CD4-positive, alpha-beta T cell treated with Interleukin-17A for 1 hour (primary cell): ENCODE results near the gene NLGN1.

Source experiments
- DNase-seq: peaks from one replicate; pipeline ENCODE4 v3.0.0-alpha.2; 2020

The NLGN1 gene

GRCh38 chr3:174028673-174029072 lies 631.1 kb downstream of the NLGN1 start:
- DNase-seq, result no peak

GRCh38 chr3:174035328-174035886 lies 637.9 kb downstream of the NLGN1 start:
- DNase-seq, result no peak

GRCh38 chr3:174046311-174046710 lies 648.8 kb downstream of the NLGN1 start:
- no peak for DNase-seq

DNA sequence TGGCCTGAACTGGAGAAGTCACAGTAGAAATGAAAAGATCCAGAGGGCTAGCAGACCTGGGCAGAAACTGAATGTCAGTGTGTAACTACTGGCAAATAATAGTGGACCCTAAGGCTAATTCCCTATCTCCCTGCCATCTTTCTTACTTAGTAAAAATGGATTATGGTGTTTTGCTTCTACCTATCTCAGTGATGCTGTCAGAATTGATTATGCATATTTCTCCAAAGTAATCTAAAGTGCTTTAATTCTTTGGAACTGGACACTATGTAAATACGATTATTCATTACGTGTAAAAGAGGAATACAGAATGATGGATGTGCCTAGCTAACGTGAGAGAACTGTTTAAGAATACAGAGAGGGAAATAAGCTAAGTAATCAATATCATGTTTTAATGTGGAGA lies 651.9 kb downstream of the NLGN1 start:
- no peak for DNase-seq

GRCh38 chr3:174051191-174051590 lies 653.6 kb downstream of the NLGN1 start:
- DNase-seq, result no peak

DNA sequence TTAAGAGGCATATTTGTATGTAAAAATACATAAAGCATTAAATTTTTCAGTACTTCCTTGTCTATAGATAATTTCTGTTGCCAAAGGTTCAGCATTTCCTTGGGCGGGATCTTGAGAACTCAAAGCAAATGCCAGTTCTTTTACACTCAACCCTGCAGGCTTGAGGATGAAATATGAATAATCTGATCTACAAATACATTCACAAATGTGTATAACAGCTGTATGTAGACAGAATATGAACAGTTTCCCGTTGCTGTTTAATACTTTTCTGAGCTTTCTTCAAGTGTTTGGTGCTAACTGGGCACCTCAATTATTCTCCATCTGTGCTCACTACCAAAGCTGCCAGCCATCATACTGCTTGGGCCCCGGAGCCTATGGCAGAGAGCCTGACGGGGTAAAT lies 661.3 kb downstream of the NLGN1 start:
- DNase-seq, result no peak

DNA sequence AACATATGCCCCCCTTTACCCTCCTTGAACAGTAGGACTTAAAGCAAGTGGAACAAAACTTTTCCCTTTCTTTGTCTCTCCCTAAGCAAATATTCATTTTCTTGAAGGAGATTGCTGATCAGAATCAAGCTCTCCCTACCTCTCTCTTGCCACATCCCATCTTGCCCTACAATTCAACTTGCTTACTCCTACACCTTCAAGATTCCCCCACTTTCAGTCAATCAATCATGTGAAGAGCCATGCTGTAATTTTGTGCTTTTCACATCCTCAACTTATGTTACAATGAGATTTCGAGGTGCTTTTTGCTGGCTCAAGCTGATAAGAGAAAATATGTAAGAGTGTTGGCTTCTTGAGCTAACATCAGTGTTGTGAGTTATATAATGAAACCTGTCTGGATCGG lies 662.9 kb downstream of the NLGN1 start:
- no peak for DNase-seq

DNA sequence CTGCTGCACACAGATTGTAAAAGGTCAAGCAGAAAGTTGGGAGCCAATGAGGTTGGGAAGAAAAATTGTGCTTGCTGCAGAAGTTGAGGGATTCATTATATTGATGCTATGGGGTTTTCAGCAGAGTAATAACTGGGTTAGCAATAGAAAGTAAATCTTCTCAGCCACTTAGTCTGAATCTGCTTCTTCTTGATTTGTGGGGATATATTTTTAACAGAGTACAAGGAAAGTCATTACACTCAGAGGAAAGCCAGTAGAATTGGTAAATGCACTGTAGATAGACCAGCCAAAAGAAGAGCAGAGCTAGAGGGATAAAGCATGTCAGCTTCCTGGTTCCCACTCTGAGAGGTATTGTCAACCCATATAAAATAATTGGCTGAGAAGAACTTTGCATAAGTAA lies 663.6 kb downstream of the NLGN1 start:
- DNase-seq, result no peak

- no peak for DNase-seq
These were observed 664.2 kb downstream of the NLGN1 start for GRCh38 chr3:174061731-174062130.

DNA sequence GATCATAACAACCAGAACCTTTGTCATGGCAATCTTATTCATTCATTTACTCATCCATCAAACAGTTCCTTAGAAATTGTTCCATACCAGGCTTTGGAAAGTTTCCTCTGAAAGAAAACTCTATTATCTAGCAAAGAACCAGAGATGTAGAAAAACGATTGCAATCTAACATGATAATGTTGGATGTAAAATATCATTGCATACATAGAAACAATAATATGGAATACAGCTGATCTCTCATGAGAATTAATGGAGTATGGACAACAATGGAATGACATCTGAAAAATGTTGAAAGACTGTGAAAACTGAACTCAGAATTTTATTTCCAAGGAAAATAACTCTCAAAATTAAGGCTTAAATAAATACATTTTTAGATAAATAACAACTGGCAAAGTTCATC lies 665.4 kb downstream of the NLGN1 start:
- no peak for DNase-seq

DNA sequence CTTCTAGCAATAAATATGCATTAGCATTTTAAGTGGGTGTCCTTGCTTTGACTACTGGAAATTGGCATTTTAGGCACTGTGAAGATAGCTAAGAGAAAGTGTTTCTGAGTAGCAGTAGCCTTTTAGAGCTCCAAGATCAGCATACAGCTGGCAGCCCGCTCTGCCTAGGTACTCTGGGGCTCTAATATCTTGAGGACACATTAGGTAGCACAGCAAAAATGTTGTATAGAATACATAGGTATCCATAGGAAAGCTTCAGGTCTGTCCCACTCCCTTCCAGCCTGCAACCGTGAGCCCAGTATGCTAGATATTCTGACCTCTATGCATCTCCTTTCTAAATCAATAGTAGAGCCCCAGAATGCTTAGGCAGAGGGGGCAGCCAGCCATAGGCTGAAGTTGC lies 670.5 kb downstream of the NLGN1 start:
- DNase-seq, result no peak

- DNase-seq, result no peak
These were observed 675.1 kb downstream of the NLGN1 start for GRCh38 chr3:174072675-174073074.

GRCh38 chr3:174083706-174084105 lies 686.2 kb downstream of the NLGN1 start:
- DNase-seq, result no peak

- no peak for DNase-seq
These were observed 692.0 kb downstream of the NLGN1 start for GRCh38 chr3:174089592-174089991.

- no peak for DNase-seq
These were observed 697.1 kb downstream of the NLGN1 start for GRCh38 chr3:174094669-174095068.

GRCh38 chr3:174097686-174098085 lies 700.1 kb downstream of the NLGN1 start:
- no peak for DNase-seq

- DNase-seq, result no peak
These were observed 701.2 kb downstream of the NLGN1 start for GRCh38 chr3:174098746-174099145.

DNA sequence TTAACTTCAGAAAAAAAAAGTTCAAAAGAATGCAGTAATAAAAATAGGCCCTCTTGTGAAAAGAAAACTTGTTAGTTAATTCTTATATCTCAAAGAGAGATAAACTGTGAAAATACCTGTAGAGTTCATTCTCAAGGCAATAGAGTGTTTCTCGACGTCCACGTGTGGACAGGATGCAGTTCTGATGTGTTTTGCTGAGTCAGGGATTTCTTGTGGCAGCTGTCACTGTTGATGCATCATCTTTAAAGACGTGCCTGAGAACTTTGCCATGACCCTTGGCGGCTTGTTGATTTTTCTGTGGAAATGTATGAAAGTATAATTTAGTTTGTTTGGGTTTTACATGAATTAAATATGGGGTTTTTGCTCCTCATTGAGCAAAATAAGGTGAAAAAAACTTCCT lies 702.2 kb downstream of the NLGN1 start:
- no peak for DNase-seq

DNA sequence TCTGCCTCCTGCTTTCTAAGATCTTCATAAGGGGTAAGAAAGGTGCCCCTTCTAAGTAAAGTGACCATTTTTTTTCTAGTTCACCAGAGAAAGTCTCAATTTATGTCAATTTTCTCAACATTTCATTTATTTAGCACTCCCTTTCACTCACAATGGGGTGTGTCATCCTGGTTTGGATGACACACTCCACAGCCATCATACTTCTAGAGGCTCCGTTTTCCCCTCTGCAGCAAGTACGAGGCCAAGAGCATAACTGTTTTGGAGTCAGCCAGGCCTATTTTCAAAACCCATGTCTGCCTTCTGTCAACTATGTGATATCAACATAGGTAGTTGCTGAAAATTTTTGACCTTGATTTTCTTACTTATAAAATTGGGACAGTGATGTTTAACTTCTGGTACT lies 703.2 kb downstream of the NLGN1 start:
- DNase-seq, result no peak

- no peak for DNase-seq
These were observed 703.7 kb downstream of the NLGN1 start for GRCh38 chr3:174101244-174101643.

DNA sequence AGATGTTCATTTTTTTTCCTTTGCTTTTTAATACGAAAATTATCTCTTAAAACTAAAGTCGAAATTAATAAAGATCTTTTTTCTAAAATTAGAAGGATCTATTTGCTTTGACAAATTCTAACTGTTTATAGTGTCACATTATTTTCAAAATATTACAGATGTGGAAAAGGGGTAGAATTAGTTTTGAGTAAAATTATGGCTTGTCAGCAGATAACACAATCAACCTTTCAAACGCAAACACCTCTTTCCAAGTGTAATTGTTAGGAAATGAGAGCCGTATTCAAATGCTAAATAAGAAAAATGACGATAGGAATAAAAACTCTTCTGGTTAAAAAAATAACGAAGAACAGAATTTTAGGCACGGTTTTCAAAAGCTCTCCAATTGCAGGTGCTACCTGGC lies 704.7 kb downstream of the NLGN1 start:
- DNase-seq, result no peak

GRCh38 chr3:174102866-174103265 lies 705.3 kb downstream of the NLGN1 start:
- DNase-seq, result no peak

GRCh38 chr3:174110761-174111160 lies 713.2 kb downstream of the NLGN1 start:
- DNase-seq, result no peak

GRCh38 chr3:174111776-174112175 lies 714.2 kb downstream of the NLGN1 start:
- no peak for DNase-seq

DNA sequence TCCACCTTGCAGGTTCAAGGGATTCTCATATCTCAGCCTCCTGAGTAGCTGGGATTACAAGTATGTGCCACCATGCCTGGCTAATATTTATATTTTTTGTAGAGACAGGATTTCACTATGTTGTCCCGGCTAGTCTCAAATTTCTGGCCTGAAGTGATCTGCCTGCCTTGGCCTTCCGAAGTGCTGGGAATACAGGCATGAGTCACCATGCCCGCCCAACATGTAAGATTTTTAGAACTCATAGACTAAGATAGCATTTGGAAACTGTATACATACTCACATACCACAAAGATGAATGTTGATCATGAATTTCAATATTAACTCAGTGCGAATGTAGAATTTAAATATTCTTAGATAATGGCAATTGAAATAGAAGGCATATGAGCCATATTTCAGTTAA lies 718.9 kb downstream of the NLGN1 start:
- no peak for DNase-seq

DNA sequence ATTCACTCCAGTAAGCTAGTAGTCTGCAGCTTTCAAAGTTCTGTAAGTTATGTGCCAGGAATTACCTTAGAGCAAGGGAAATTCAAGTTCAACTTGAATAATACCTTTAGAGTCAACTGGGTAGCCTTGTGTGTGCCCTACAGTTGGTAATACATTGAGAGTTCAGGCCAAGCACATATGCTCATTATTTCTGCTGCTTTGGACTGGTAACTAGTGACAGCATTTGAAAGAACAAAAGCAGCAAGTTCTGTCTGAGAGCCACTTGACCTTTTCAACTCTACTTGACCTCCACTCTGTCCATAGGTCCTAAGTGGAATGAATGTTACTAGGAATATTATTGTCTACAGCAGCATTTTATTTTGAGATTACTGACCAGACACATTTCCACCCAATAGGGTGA lies 723.5 kb downstream of the NLGN1 start:
- DNase-seq, result no peak
